Measurements from ENCODE around the gene HCST.

Gene HCST

GRCh38 chr19:35915443-35915842, 13.1 kb downstream of the HCST start:
- no peak for TF ChIP-seq TSHZ2 (CRISPR knock-in tag; IDR thresholded peaks at IDR 0.05)
- no peak for TF ChIP-seq ISL1 (CRISPR knock-in tag; IDR thresholded peaks at IDR 0.05)
- no peak for TF ChIP-seq TCF4 (CRISPR knock-in tag; IDR thresholded peaks at IDR 0.05; ENCODE audit: borderline replicate concordance)
- no peak for TF ChIP-seq ESRRG (CRISPR knock-in tag; IDR thresholded peaks at IDR 0.05)
- TF ChIP-seq SNAI2 (CRISPR knock-in tag; IDR thresholded peaks at IDR 0.05), result no peak
- no peak for TF ChIP-seq ZNF8 (CRISPR knock-in tag; IDR thresholded peaks at IDR 0.05)
- TF ChIP-seq ARNTL (CRISPR knock-in tag; IDR thresholded peaks at IDR 0.05; ENCODE audit: borderline replicate concordance, low read depth), result no peak
- TF ChIP-seq PATZ1 (CRISPR knock-in tag; IDR thresholded peaks at IDR 0.05; ENCODE audit: borderline replicate concordance), result no peak
- ATAC-seq, result no peak

- no peak for ATAC-seq
- TF ChIP-seq ZNF8 (CRISPR knock-in tag; IDR thresholded peaks at IDR 0.05), result no peak
- no peak for TF ChIP-seq TCF4 (CRISPR knock-in tag; IDR thresholded peaks at IDR 0.05; ENCODE audit: borderline replicate concordance)
- no peak for TF ChIP-seq ZFP30 (CRISPR knock-in tag; IDR thresholded peaks at IDR 0.05)
- TF ChIP-seq CREB5 (CRISPR knock-in tag; IDR thresholded peaks at IDR 0.05; ENCODE audit: low read depth), result no peak
These were observed 17.0 kb downstream of the HCST start for GRCh38 chr19:35919306-35919705.

- no peak for ATAC-seq
- TF ChIP-seq ZNF70 (CRISPR knock-in tag; IDR thresholded peaks at IDR 0.05) (no peak), TCF4 (CRISPR knock-in tag; IDR thresholded peaks at IDR 0.05; ENCODE audit: borderline replicate concordance) (no peak), POU6F1 (CRISPR knock-in tag; IDR thresholded peaks at IDR 0.05; ENCODE audit: borderline replicate concordance, low read depth) (no peak), ZFP3 (CRISPR knock-in tag; IDR thresholded peaks at IDR 0.05) (no peak), CSRNP3 (CRISPR knock-in tag; IDR thresholded peaks at IDR 0.05) (no peak)
These were observed 18.7 kb downstream of the HCST start for GRCh38 chr19:35921012-35921411.

- TF ChIP-seq GLIS3 (CRISPR knock-in tag; IDR thresholded peaks at IDR 0.05) (no peak), ZNF565 (CRISPR knock-in tag; conservative IDR thresholded peaks at IDR 0.05; ENCODE audit: low read depth) (no peak), SNAI2 (CRISPR knock-in tag; IDR thresholded peaks at IDR 0.05) (no peak), TCF4 (CRISPR knock-in tag; IDR thresholded peaks at IDR 0.05; ENCODE audit: borderline replicate concordance) (no peak), RARB (CRISPR knock-in tag; IDR thresholded peaks at IDR 0.05) (no peak), ESRRG (CRISPR knock-in tag; IDR thresholded peaks at IDR 0.05) (no peak), CSDC2 (CRISPR knock-in tag; IDR thresholded peaks at IDR 0.05) (no peak), ISL1 (CRISPR knock-in tag; IDR thresholded peaks at IDR 0.05) (no peak), ZNF8 (CRISPR knock-in tag; IDR thresholded peaks at IDR 0.05) (no peak), ZFP30 (CRISPR knock-in tag; IDR thresholded peaks at IDR 0.05) (no peak)
- ATAC-seq, result no peak
These were observed 23.2 kb downstream of the HCST start for GRCh38 chr19:35925501-35925900.
